Omental fat pad (tissue), 4 donors: ENCODE data around the gene MXD4. TPM values are rescaled to one million over a fixed set of nuclear protein-coding genes. Genes with fewer than 3 reads are reported as not detected.

ENCODE experiments used
- ATAC-seq: fragments of 150-250 bp; one replicate; pipeline ENCODE4 v1.9.1; 2016; ENCODE audit warnings: mild to moderate bottlenecking, moderate library complexity; ENCODE audit not compliant: low FRiP score
- DNase-seq: peaks from one replicate; pipeline ENCODE4 v3.0.0-alpha.2; 2019; ENCODE audit warnings: low spot score
- total RNA-seq, 4 donors: library from RNA; depleted of rRNA; stranded (reverse); fragments of >200 nt; gene quantifications; one replicate each; pipeline ENCODE4 v1.1.0, GENCODE V29; 2016
- TF ChIP-seq, protein P1 (sequence below), 3 donors: fragments of 450-650 bp; IDR thresholded peaks; one replicate each; pipeline ENCODE4 v1.5.1; 2016 to 2017; ENCODE audit warnings: antibody characterized with exemption in 3 of 3, mild to moderate bottlenecking in 3 of 3, moderate library complexity in 2 of 3

The MXD4 gene
- total RNA-seq, 4 donors from 2014 or later = 33.7 to 118 (median 59.5) TPM

DNA sequence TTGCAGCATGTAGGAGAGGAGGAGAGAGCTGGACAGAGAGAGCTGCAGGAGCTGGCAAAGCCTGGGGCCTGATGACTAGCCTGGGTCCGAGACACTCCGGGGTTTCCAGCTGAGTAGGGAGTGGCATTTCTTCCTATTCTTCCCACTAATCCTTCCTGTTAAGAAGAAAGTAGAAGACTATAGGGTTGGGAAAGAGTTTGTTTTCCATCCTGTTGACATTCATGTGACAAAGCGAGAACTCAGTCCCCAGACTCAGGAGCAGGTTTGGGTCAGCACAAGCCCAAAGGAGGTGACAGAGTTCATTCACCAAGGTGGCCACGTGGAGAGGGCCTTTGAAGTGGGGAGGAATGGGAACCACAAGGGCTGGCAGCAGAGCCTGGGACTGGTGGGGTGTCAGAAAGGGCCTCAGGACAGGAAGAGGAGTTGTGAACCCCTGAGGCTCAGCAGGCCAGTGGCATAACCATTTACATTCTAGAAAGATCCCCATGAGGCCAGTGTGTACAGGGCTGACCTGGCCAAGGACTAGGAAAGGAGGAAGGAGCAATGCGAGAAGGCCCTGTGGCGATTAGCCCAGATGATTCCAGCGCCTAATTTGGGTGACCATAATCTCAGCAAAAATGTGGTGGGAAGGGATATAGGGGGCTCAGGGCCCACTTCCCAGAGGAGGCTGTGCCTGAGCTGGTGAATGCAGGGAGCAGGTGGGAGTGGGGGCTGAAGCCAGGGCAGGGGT, 16.7 kb downstream of the MXD4 start:
- ATAC-seq (no peak), DNase-seq (peak; percentile 20)

DNA sequence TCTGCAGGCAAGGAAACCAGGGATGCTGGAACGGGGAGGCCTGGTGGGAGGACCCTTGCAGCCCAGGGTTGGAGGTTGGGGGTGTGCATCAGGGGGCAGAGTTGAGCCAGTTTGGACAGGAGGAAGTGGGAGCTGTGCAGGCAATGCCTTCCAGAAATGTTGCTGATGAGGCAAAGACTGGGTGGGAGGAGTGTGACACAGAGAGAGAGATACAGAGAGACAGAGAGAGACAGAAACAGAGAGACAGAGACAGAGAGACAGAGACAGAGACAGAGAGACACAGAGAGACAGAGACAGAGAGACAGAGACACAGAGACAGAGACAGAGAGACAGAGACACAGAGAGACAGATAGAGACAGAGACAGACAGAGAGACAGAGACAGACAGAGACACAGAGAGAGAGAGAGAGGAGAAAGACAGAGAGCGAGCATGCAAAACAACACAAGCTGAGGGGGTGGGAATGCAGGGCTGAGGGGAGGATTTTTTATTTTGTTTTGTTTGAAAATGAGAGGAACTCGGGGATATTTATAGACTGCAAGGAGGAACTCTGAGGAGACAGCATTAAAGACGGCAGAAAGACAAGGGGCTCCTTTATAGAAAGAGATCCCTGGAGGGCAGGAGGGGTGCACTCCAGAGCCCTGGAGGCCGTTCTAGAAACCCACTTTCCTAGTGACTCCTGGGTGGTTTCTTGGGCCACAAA, 18.1 kb downstream of the MXD4 start:
- TF ChIP-seq, protein P1, sequence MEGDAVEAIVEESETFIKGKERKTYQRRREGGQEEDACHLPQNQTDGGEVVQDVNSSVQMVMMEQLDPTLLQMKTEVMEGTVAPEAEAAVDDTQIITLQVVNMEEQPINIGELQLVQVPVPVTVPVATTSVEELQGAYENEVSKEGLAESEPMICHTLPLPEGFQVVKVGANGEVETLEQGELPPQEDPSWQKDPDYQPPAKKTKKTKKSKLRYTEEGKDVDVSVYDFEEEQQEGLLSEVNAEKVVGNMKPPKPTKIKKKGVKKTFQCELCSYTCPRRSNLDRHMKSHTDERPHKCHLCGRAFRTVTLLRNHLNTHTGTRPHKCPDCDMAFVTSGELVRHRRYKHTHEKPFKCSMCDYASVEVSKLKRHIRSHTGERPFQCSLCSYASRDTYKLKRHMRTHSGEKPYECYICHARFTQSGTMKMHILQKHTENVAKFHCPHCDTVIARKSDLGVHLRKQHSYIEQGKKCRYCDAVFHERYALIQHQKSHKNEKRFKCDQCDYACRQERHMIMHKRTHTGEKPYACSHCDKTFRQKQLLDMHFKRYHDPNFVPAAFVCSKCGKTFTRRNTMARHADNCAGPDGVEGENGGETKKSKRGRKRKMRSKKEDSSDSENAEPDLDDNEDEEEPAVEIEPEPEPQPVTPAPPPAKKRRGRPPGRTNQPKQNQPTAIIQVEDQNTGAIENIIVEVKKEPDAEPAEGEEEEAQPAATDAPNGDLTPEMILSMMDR (IDR thresholded peaks at IDR 0.05) = no peak
- ATAC-seq = peak; percentile 26
- DNase-seq = no peak

More for the DNA sequence above, 16.7 kb downstream of the MXD4 start:
- TF ChIP-seq, protein P1 (IDR thresholded peaks at IDR 0.05) = no peak

DNA sequence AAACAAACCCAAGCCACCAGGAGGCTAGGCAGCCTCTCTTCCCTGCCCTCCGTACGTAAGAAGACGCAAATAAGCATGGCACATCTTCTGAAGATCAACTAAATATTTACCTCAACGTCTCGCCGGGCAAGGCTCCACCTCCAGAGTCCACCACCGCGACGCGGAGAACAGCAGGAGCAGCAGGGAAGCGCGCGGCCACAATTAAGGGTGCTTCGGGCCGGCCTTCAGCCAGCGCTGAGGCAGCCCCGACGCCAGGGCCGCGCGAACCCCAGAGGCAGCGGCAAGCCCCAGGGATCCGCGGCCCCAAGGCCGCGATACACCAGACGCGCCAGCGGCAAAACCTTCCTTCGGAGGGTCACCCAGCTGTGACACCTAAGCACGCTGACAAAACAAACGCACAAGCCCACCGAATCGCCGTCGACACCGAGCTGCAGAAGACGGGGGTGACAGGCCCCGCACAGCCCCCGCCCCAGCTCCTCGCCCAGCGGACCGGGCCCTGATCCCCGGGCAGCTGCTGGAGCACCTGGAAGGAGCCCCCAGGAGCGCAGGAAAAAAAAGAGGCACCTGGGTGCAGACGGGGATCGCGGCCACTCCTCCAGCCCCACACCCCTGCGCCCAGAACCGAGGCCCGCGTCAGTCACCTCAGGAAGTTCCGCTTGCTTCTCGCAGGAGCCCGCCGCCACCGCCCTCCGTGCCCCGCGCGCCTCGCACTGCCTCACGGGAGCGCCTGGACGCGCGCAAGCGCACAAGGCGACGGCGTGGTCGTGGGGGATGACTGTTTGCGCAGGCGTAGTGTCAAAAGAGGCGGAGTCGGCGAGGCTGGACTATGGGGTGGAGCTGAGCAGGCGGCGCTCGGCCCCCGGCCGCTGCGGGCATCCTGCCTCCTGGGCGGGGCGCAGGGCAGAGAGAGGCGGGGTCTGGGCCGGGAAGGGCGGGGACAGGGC, 20.2 kb downstream of the MXD4 start, which contains the start of the genes HAUS3 and POLN:
Gene HAUS3, minus strand, starts transcription at position 712 of the 944 bp plus-strand sequence. CDS start 1,175 bp downstream, outside the sequence.
Gene POLN, minus strand, starts transcription at position 712 of the 944 bp plus-strand sequence. CDS start 12,890 bp downstream, outside the sequence.
- TF ChIP-seq, protein P1 (IDR thresholded peaks at IDR 0.05) = no peak
- peak; percentile 99 for ATAC-seq
- peak; percentile 90 for DNase-seq

DNA sequence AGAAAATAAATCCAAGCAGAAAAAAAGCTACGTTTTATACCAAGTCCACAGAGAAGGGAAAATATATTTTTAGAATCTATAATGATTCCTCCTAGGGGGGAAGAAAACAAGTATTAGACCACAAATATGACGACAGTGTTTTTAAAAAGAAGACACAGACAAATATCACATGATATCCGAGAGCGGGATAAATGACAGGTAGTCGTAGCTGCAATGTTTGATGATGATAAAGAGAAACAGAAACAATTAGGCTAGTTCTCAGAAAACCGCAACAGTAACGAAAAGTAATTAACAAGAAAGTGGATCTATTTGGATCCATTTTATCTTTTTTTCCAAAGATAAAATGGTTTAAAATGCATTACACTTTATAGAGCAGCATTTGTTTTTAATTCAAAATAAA, 20.9 kb downstream of the MXD4 start:
- no peak for DNase-seq
- TF ChIP-seq, protein P1 (IDR thresholded peaks at IDR 0.05) = no peak
- ATAC-seq = no peak

DNA sequence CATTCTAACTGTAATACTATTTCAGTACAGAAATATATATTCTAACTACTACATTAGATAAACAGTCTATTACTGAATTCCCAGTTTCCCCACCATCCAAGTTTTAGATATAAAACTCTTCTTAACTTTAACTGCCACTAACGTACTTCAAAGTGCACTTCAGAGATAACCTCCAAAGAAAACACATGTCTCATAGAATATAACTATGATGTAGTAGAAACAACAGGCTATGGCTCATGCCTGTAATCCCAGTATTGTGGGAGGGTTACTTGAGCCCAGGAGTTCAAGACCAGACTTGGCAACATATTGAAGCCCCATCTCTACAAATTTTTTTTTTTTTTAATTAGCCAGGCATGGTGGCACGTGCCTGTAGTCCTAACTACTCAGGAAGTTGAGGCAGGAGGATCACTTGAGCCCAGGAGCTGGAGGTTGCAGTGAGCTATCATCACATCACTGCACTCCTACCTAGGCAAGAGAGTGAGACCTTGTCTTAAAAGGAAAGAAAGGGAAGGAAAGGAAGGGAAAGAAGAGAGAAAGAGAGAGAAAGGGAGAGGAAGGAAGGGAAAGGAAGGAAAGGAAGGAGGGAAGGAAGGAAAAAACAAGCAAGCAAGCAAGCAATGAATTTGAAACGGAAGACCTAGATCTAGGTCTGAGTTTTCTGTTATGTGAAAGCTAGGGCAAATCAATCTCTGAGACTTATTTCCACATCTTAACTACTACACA, 24.8 kb downstream of the MXD4 start:
- DNase-seq = no peak
- TF ChIP-seq, protein P1 (IDR thresholded peaks at IDR 0.05) = no peak
- no peak for ATAC-seq

DNA sequence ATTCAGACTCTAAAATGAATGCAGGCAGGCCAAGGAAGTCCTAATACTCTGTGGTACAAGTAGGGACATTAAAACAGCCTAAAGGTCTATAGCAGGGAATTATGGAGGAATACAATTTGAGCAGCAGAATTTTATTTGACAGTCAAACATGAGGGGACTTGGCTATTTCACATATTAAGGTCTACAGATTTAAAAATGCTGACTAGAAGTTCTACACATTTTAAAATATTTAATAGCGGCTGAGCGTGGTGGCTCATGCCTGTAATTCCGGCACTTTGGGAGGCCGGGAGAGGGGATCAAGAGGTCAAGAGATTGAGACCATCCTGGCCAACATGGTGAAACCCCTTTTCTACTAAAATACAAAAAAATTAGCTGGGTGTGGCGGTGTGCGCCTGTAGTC, 30.8 kb downstream of the MXD4 start:
- DNase-seq = no peak
- TF ChIP-seq, protein P1 (IDR thresholded peaks at IDR 0.05) = no peak
- ATAC-seq = no peak
